Adipocyte (in vitro differentiated cells): ENCODE results near the gene GSTA2.
A peak's percentile ranks its signal among the peaks of the same experiment; 100 is the strongest.
"Not testable (repeated sequence)": the region's sequence is repeated elsewhere in the genome, so short reads cannot be mapped to it uniquely, and the experiment has no call there.

ENCODE experiments used
- DNase-seq: peaks from one replicate; pipeline ENCODE4 v3.0.0-alpha.2; 2015; ENCODE audit warnings: low read depth
- H3K27me3 ChIP-seq: replicated peaks from 2 replicates; pipeline ENCODE4 v1.7.0; 2013; ENCODE audit warnings: mild to moderate bottlenecking, low read length, moderate library complexity; ENCODE audit not compliant: control insufficient read depth, insufficient read depth
- H3K36me3 ChIP-seq: 2 replicates; pipeline ENCODE4 v1.7.0; 2013; ENCODE audit warnings: low read length, mild to moderate bottlenecking, moderate library complexity; ENCODE audit not compliant: control insufficient read depth, insufficient read depth, severe bottlenecking
- H3K4me1 ChIP-seq: 2 replicates; pipeline ENCODE4 v1.7.0; 2013; ENCODE audit warnings: mild to moderate bottlenecking, low read length, moderate library complexity; ENCODE audit not compliant: control insufficient read depth, insufficient read depth
- H3K4me3 ChIP-seq: 2 replicates; pipeline ENCODE4 v1.7.0; 2013; ENCODE audit warnings: mild to moderate bottlenecking, low read length, moderate library complexity
- H3K9ac ChIP-seq: 2 replicates; pipeline ENCODE4 v1.7.0; 2013; ENCODE audit warnings: mild to moderate bottlenecking, low read length, moderate library complexity
- H3K9me3 ChIP-seq: 2 replicates; pipeline ENCODE4 v1.7.0; 2013; ENCODE audit warnings: mild to moderate bottlenecking, low read length, moderate library complexity; ENCODE audit not compliant: control insufficient read depth

The GSTA2 gene

GRCh38 chr6:52763322-52763916 is at the start of gene GSTA2:
Gene GSTA2 (minus strand): TSS chr6:52763475. CDS start chr6:52757947, 5,528 bp downstream.
- H3K9me3 ChIP-seq, H3K27me3 ChIP-seq, H3K4me3 ChIP-seq, H3K4me1 ChIP-seq, H3K36me3 ChIP-seq, DNase-seq, H3K9ac ChIP-seq: not testable (repeated sequence)

GRCh38 chr6:52809777-52810176 is 46.5 kb upstream of the GSTA2 start:
- not testable (repeated sequence) for H3K9ac ChIP-seq, H3K4me1 ChIP-seq, H3K27me3 ChIP-seq, DNase-seq, H3K4me3 ChIP-seq, H3K9me3 ChIP-seq, H3K36me3 ChIP-seq

GRCh38 chr6:52808660-52809059 is 45.4 kb upstream of the GSTA2 start:
- no peak for DNase-seq
- no peaks in the 10 kb centered on the region for H3K4me1 ChIP-seq
- no peaks in the 10 kb centered on the region for H3K36me3 ChIP-seq
- no peaks in the 10 kb centered on the region for H3K9me3 ChIP-seq
- no peak overlapping the region for H3K4me3 ChIP-seq
- no peaks in the 10 kb centered on the region for H3K27me3 ChIP-seq
- no peak overlapping the region for H3K9ac ChIP-seq

GRCh38 chr6:52803668-52804255 is 40.5 kb upstream of the GSTA2 start, which contains the start of gene GSTA1:
Gene GSTA1 (minus strand): TSS chr6:52803816. CDS start chr6:52799267, 4,549 bp downstream.
- not testable (repeated sequence) for H3K27me3 ChIP-seq, H3K36me3 ChIP-seq, H3K9me3 ChIP-seq, H3K4me3 ChIP-seq, H3K9ac ChIP-seq, DNase-seq
- H3K4me1 ChIP-seq: peaks cover 13% of the 10 kb centered on the region

GRCh38 chr6:52802806-52803205 is 39.5 kb upstream of the GSTA2 start:
- no peak for DNase-seq
- Histone ChIP-seq H3K27me3 (no peaks in the 10 kb centered on the region), H3K4me3 (no peak overlapping the region), H3K9ac (no peak overlapping the region), H3K9me3 (no peaks in the 10 kb centered on the region), H3K36me3 (no peaks in the 10 kb centered on the region), H3K4me1 (peaks cover 14% of the 10 kb centered on the region)

- peaks cover 14% of the 10 kb centered on the region for H3K4me1 ChIP-seq
- no peak overlapping the region for H3K9ac ChIP-seq
- no peak for DNase-seq
- H3K9me3 ChIP-seq: no peaks in the 10 kb centered on the region
- H3K27me3 ChIP-seq: no peaks in the 10 kb centered on the region
- no peaks in the 10 kb centered on the region for H3K36me3 ChIP-seq
- no peak overlapping the region for H3K4me3 ChIP-seq
Measured at GRCh38 chr6:52801188-52801841, 38.0 kb upstream of the GSTA2 start.

GRCh38 chr6:52799272-52799671 is 36.0 kb upstream of the GSTA2 start:
- not testable (repeated sequence) for H3K9me3 ChIP-seq, H3K36me3 ChIP-seq, H3K9ac ChIP-seq, H3K27me3 ChIP-seq, H3K4me3 ChIP-seq
- DNase-seq: peak; percentile 42
- H3K4me1 ChIP-seq: peaks cover 14% of the 10 kb centered on the region

GRCh38 chr6:52794366-52794765 is 31.1 kb upstream of the GSTA2 start:
- H3K27me3 ChIP-seq, H3K4me3 ChIP-seq, H3K9ac ChIP-seq, H3K36me3 ChIP-seq, H3K9me3 ChIP-seq, DNase-seq, H3K4me1 ChIP-seq: not testable (repeated sequence)

GRCh38 chr6:52790861-52791260 is 27.6 kb upstream of the GSTA2 start:
- no peak overlapping the region for H3K9ac ChIP-seq
- H3K4me3 ChIP-seq: no peak overlapping the region
- DNase-seq: no peak
- no peaks in the 10 kb centered on the region for H3K27me3 ChIP-seq
- H3K9me3 ChIP-seq: no peaks in the 10 kb centered on the region
- no peaks in the 10 kb centered on the region for H3K4me1 ChIP-seq
- no peaks in the 10 kb centered on the region for H3K36me3 ChIP-seq

- not testable (repeated sequence) for H3K36me3 ChIP-seq, H3K9me3 ChIP-seq, DNase-seq, H3K27me3 ChIP-seq, H3K9ac ChIP-seq, H3K4me3 ChIP-seq, H3K4me1 ChIP-seq
Measured at GRCh38 chr6:52789658-52790057, 26.4 kb upstream of the GSTA2 start.

- Histone ChIP-seq H3K4me1 (peaks cover 1% of the 10 kb centered on the region), H3K9ac (no peak overlapping the region), H3K9me3 (no peaks in the 10 kb centered on the region), H3K27me3 (no peaks in the 10 kb centered on the region), H3K36me3 (no peaks in the 10 kb centered on the region), H3K4me3 (no peak overlapping the region)
- DNase-seq: no peak
Measured at GRCh38 chr6:52788478-52788877, 25.2 kb upstream of the GSTA2 start.
